Osteocyte (in vitro differentiated cells): ENCODE results near the gene PIGK. TPM values are rescaled to one million over a fixed set of nuclear protein-coding genes. Genes with fewer than 3 reads are reported as not detected.

ENCODE experiments used
- DNase-seq: peaks from one replicate; pipeline ENCODE4 v3.0.0; 2021; ENCODE audit warnings: mixed read lengths; ENCODE audit not compliant: unreplicated experiment; ENCODE audit errors: extremely low spot score
- H3K27ac Mint-ChIP-seq: one replicate; pipeline ENCODE4 v1.8.0; 2021; ENCODE audit warnings: mild to moderate bottlenecking, mixed read lengths; ENCODE audit not compliant: unreplicated experiment
- H3K27me3 Mint-ChIP-seq: one replicate; pipeline ENCODE4 v1.8.0; 2021; ENCODE audit warnings: mixed read lengths; ENCODE audit not compliant: unreplicated experiment
- H3K36me3 Mint-ChIP-seq: one replicate; pipeline ENCODE4 v1.8.0; 2021; ENCODE audit warnings: mixed read lengths; ENCODE audit not compliant: unreplicated experiment
- H3K4me1 Mint-ChIP-seq: one replicate; pipeline ENCODE4 v1.8.0; 2021; ENCODE audit warnings: mixed read lengths; ENCODE audit not compliant: unreplicated experiment
- H3K4me3 Mint-ChIP-seq: one replicate; pipeline ENCODE4 v1.8.0; 2021; ENCODE audit warnings: mild to moderate bottlenecking, moderate library complexity, mixed read lengths; ENCODE audit not compliant: unreplicated experiment
- H3K9me3 Mint-ChIP-seq: one replicate; pipeline ENCODE4 v1.8.0; 2021; ENCODE audit warnings: mixed read lengths; ENCODE audit not compliant: unreplicated experiment
- long read RNA-seq: library from polyadenylated mRNA; unstranded; transcript quantifications from one replicate; pipeline ENCODE4 v2.0.0, GENCODE V29; 2021
- total RNA-seq: library from RNA; stranded (reverse); gene quantifications from 2 replicates; pipeline ENCODE4 v1.2.1, GENCODE V29; 2021
- TF ChIP-seq, protein P1 (sequence below): fragments of 200-600 bp; sonication (generic); IDR thresholded peaks from 2 replicates; pipeline ENCODE4 v1.5.0; 2021; ENCODE audit warnings: antibody characterized with exemption, mild to moderate bottlenecking, moderate library complexity

The PIGK gene
- 51.5 and 53.8 TPM in 2 replicates for total RNA-seq
- long read RNA-seq, full-length matches to known transcripts = 465 of 498 reads
- long read RNA-seq, partial matches to known transcripts = 5 of 498 reads
- long read RNA-seq, other reads (novel, unspliced or antisense) = 28 of 498 reads

DNA sequence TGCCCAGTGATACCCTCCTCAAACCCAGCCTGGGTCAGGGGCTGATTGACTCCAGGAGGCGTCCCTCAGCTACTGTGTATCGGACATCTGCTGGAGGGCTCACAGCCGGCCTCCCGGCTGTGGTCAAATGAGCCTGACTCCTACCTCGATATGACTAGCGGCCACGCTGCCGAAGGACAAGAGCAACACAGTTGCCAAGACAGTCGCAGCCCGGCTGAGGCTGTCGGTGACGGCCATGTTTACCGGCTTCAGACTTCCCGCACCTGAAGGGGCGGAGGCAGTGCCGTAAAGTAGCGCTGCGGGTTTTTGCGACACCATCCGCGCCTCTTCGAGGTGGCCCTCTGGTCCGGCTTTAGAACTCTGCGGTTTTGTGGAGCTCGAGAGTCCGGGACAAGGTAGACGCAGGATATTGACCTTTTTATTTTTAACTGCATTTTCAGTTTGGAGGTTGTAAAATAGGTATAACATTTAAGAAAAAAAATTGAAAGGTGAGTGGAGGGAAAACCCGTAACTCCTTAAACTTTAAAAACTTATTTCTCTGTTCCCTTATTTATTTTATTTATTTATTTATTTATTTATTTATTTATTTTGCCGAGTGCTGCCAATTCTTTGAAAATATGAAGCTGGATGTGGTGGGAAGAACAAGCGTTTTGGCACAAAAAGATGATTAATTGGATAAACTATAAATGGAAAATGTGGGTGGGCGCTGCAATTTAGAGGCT, at the start of gene PIGK:
TSS of gene PIGK (minus strand) at position 265 of the 722 bp plus-strand sequence. CDS start at position 237, 28 bp downstream.
- Mint-ChIP-seq H3K27me3 (no peaks in the 10 kb centered on the region), H3K4me3 (peak within 1 kb of the TSS; percentile 93), H3K36me3 (peaks cover 17% of the 10 kb centered on the region), H3K4me1 (peaks cover 28% of the 10 kb centered on the region), H3K27ac (peak within 1 kb of the TSS; percentile 95), H3K9me3 (no peaks in the 10 kb centered on the region)
- TF ChIP-seq, protein P1, sequence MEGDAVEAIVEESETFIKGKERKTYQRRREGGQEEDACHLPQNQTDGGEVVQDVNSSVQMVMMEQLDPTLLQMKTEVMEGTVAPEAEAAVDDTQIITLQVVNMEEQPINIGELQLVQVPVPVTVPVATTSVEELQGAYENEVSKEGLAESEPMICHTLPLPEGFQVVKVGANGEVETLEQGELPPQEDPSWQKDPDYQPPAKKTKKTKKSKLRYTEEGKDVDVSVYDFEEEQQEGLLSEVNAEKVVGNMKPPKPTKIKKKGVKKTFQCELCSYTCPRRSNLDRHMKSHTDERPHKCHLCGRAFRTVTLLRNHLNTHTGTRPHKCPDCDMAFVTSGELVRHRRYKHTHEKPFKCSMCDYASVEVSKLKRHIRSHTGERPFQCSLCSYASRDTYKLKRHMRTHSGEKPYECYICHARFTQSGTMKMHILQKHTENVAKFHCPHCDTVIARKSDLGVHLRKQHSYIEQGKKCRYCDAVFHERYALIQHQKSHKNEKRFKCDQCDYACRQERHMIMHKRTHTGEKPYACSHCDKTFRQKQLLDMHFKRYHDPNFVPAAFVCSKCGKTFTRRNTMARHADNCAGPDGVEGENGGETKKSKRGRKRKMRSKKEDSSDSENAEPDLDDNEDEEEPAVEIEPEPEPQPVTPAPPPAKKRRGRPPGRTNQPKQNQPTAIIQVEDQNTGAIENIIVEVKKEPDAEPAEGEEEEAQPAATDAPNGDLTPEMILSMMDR = peak; percentile 14
- peak; percentile 94 for DNase-seq

DNA sequence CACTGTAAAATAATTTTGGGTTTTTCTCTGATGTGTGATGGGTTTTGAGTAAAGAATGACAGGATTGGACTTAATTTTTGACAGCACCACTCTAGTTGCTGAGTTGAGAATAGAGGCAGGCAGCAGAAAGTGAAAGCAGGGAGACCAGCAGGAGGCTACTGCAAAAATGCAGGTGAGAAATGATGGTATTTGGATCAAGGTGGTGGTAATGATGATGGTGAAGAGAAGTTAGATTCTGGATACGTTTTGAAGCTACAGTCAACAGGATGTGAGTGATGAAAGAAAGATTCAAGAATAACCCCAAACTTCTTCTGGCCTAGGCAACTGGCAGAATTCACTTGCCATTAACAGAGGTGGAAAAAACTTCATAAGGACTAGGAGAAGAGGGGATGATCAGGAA, 47.8 kb upstream of the PIGK start:
- Mint-ChIP-seq H3K4me3 (no peak overlapping the region), H3K27ac (no peak overlapping the region), H3K27me3 (no peaks in the 10 kb centered on the region), H3K36me3 (no peaks in the 10 kb centered on the region), H3K9me3 (peaks cover 3% of the 10 kb centered on the region), H3K4me1 (peaks cover 10% of the 10 kb centered on the region)
- TF ChIP-seq, protein P1 = no peak
- DNase-seq = no peak

DNA sequence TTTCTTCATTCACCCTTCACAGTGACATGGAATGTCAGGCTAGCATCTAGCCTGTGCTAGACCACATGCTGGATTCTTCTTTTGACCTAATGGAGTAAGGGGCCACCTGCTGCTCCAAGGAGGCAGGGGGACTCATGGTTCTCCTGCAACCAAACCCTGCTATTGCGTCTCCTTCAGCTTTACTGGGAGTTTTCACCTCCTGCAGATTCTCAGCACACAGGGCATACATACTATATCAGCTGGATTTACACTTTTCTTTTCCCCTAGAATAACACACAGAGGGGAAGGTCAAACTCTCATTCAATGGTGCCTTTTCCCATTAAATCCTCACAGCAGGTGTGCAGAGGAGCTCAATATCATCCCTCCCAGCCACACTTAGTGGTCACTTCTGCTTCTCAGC, 46.0 kb upstream of the PIGK start:
- no peaks in the 10 kb centered on the region for H3K4me1 Mint-ChIP-seq
- no peak for DNase-seq
- no peaks in the 10 kb centered on the region for H3K36me3 Mint-ChIP-seq
- H3K27me3 Mint-ChIP-seq = no peaks in the 10 kb centered on the region
- H3K9me3 Mint-ChIP-seq = peaks cover 3% of the 10 kb centered on the region
- no peak overlapping the region for H3K27ac Mint-ChIP-seq
- no peak overlapping the region for H3K4me3 Mint-ChIP-seq
- TF ChIP-seq, protein P1 = no peak

DNA sequence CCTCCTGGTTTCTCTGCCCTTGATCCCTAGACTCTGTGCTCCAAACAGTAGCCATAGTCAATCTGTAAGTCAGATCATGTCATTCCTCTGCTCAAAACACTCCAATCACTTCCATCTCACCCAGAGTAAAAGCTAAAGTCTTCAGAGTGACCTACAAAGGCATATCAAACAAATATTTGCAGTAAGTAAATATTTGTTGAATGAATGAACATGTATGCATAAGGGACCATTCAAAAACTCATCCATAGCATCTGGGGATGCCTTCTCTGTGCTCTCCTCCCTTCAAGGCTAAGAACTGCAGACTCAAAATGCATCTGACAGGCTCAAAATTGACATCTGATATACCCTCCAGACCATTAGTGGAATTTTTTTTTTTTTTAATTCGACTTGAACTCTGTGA, 44.5 kb upstream of the PIGK start:
- no peak for DNase-seq
- no peaks in the 10 kb centered on the region for H3K4me1 Mint-ChIP-seq
- H3K27ac Mint-ChIP-seq = no peak overlapping the region
- H3K36me3 Mint-ChIP-seq = no peaks in the 10 kb centered on the region
- H3K9me3 Mint-ChIP-seq = peaks cover 8% of the 10 kb centered on the region
- TF ChIP-seq, protein P1 = no peak
- H3K4me3 Mint-ChIP-seq = no peak overlapping the region
- no peaks in the 10 kb centered on the region for H3K27me3 Mint-ChIP-seq

DNA sequence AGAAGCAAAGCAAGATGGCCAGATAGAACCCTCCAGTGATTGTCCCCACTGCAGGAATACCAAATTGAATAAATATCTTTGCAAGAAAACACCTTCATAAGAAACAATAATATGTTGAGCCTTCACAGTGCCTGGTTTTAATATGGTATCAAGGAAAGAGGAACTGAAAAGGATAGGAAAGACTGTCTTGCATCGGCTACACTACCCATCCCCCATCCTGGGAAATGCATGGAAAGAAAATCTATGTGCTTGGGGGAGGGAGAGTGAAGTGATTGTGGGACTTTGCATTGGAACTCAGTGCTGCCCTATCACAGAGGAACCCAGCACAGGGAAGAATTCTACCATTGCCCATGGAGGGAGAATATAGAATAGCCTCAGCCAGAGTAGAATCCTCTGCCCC, 34.0 kb upstream of the PIGK start:
- H3K27me3 Mint-ChIP-seq = no peaks in the 10 kb centered on the region
- H3K27ac Mint-ChIP-seq = no peak overlapping the region
- H3K9me3 Mint-ChIP-seq = peaks cover 58% of the 10 kb centered on the region

More for the DNA sequence above, 34.0 kb upstream of the PIGK start:
- peaks cover 22% of the 10 kb centered on the region for H3K36me3 Mint-ChIP-seq
- no peak for DNase-seq
- H3K4me1 Mint-ChIP-seq = peaks cover 1% of the 10 kb centered on the region
- no peak overlapping the region for H3K4me3 Mint-ChIP-seq
- TF ChIP-seq, protein P1 = no peak
